Tibial nerve (tissue), 4 donors: ENCODE data around the gene RPUSD1. TPM values are rescaled to one million over a fixed set of nuclear protein-coding genes. Genes with fewer than 3 reads are reported as not detected.
"Not testable (repeated sequence)": the region's sequence is repeated elsewhere in the genome, so short reads cannot be mapped to it uniquely, and the experiment has no call there.

Experiments
- DNase-seq, 2 donors: peaks; one replicate each; pipeline ENCODE4 v3.0.0-alpha.2; 2019; ENCODE audit warnings: low spot score in 2 of 2
- H3K27ac ChIP-seq, 4 donors: fragments of 200-600 bp; sonication (generic) in 3 of 4; one replicate each; pipeline ENCODE4 v1.5.1; 2017 to 2019; ENCODE audit warnings: mild to moderate bottlenecking in 1 of 4
- H3K27me3 ChIP-seq, 2 donors: fragments of 200-600 bp; sonication (generic) in 1 of 2; one replicate each; pipeline versions ENCODE4 v1.5.1 to v1.6.0; 2017 to 2019
- H3K36me3 ChIP-seq, 3 donors: fragments of 200-600 bp; sonication (generic); one replicate each; pipeline ENCODE4 v1.5.1; 2018 to 2019
- H3K4me1 ChIP-seq, 4 donors: fragments of 200-600 bp; sonication (generic) in 3 of 4; one replicate each; pipeline ENCODE4 v1.5.1; 2017 to 2019
- H3K4me3 ChIP-seq, 4 donors: fragments of 200-600 bp; sonication (generic) in 3 of 4; one replicate each; pipeline ENCODE4 v1.5.1; 2017 to 2019; ENCODE audit warnings: mild to moderate bottlenecking in 1 of 4, moderate library complexity in 1 of 4
- H3K9me3 ChIP-seq, 4 donors: fragments of 200-600 bp; sonication (generic) in 3 of 4; one replicate each; pipeline ENCODE4 v1.5.1; 2017 to 2019
- CTCF ChIP-seq, 5 experiments: fragments of 200-600 bp in 3 of 5; fragments of 450-650 bp in 2 of 5; sonication (generic) in 3 of 5; IDR thresholded peaks; one replicate each; pipeline ENCODE4 v1.5.1; 2016 to 2019; ENCODE audit warnings: antibody characterized with exemption in 5 of 5, mild to moderate bottlenecking in 3 of 5, moderate library complexity in 2 of 5
- EP300 ChIP-seq, 2 donors: sonication (generic); formaldehyde crosslinking; IDR thresholded peaks; one replicate each; pipeline ENCODE4 v1.6.1; 2017; ENCODE audit warnings: antibody characterized with exemption in 2 of 2, mild to moderate bottlenecking in 1 of 2
- POLR2A ChIP-seq, 2 donors: fragments of 450-650 bp; IDR thresholded peaks; one replicate each; pipeline ENCODE4 v1.6.1; 2017; ENCODE audit warnings: antibody characterized with exemption in 2 of 2, mild to moderate bottlenecking in 2 of 2, moderate library complexity in 2 of 2
- WGBS, 2 donors: methylation state at CpG; one replicate each; pipeline ENCODE4 v1.1.5; 2018; 5-methylcytosine and 5-hydroxymethylcytosine counted together
- total RNA-seq, 4 donors: library from RNA; depleted of rRNA; stranded (reverse); fragments of >200 nt; gene quantifications; one replicate each; pipeline ENCODE4 v1.1.0, GENCODE V29; 2016

The RPUSD1 gene
- total RNA-seq, 4 donors from 2014 or later: 8.5 to 18.3 (median 12.5) TPM

DNA sequence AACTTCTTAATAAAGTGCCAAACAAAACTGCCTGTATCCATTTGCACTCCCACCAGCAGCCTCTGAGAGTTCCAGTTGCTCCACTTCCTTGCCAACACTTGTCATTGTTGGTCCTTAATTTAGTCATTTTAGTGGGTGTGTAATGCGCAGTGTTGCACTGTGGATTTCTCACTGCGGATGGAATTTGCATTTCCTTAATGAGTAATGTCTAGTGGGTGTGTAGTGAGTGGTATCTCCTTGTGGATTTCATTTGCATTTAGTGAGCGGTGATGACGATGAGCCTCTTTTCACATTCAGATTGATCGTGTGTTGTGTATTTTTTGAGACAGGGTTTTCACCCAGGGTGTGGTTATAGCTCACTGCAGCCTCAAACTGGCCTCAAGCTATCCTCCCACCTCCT, 31.8 kb downstream of the RPUSD1 start:
- Histone ChIP-seq H3K27ac (no peak overlapping the region), H3K9me3 (peaks cover 0 to 8% (median 0%) of the 10 kb centered on the region in 4 donors), H3K36me3 (no peaks in the 10 kb centered on the region), H3K4me1 (no peaks in the 10 kb centered on the region), H3K4me3 (no peak overlapping the region), H3K27me3 (peaks cover 0 to 22% of the 10 kb centered on the region in 2 donors)
- TF ChIP-seq EP300 (IDR thresholded peaks at IDR 0.05): no peak
- TF ChIP-seq POLR2A (IDR thresholded peaks at IDR 0.05): no peak
- no peak for TF ChIP-seq CTCF (IDR thresholded peaks at IDR 0.05)
- no peak for DNase-seq
- 93 to 94% methylated on average over 5 of the region's 5 CpGs for WGBS, 2 donors

- Histone ChIP-seq H3K36me3 (no peaks in the 10 kb centered on the region), H3K27me3 (peaks cover 0 to 23% of the 10 kb centered on the region in 2 donors), H3K9me3 (peaks cover 0 to 8% (median 0%) of the 10 kb centered on the region in 4 donors), H3K27ac (no peak overlapping the region), H3K4me3 (no peak overlapping the region), H3K4me1 (no peaks in the 10 kb centered on the region)
- WGBS, 2 donors: 51 to 64% methylated on average over 11 of the region's 11 CpGs
- DNase-seq: no peak
- TF ChIP-seq POLR2A (IDR thresholded peaks at IDR 0.05): no peak
- TF ChIP-seq CTCF (IDR thresholded peaks at IDR 0.05): no peak
- TF ChIP-seq EP300 (IDR thresholded peaks at IDR 0.05): no peak
These were observed 33.5 kb downstream of the RPUSD1 start for GRCh38 chr16:754656-755055.

GRCh38 chr16:754121-754607, 34.0 kb downstream of the RPUSD1 start:
- WGBS, 2 donors: 83 to 88% methylated on average over 11 of the region's 11 CpGs
- H3K27me3 ChIP-seq: peaks cover 0 to 23% of the 10 kb centered on the region in 2 donors
- not testable (repeated sequence) for H3K4me3 ChIP-seq

DNA sequence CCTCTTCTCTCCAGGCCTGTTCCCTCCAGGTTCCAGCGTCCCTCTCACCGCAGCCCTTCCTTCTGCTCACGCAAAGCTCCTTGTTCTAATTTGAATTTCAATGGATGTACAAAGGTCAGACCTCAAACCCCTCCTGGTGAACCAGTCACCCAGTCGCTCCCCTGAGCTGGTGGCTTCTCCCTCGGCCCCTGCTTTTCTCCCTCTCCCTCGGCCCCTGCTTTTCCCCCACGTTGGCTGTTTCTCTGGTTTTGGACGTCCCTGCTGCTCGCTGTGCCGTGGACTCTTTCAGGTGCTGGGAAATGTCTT, 36.2 kb downstream of the RPUSD1 start:
- peaks cover 0 to 23% of the 10 kb centered on the region in 2 donors for H3K27me3 ChIP-seq
- H3K27ac ChIP-seq: no peak overlapping the region
- no peak overlapping the region for H3K4me3 ChIP-seq
- no peak for DNase-seq
- no peaks in the 10 kb centered on the region for H3K36me3 ChIP-seq
- H3K9me3 ChIP-seq: peaks cover 0 to 7% (median 0%) of the 10 kb centered on the region in 4 donors
- TF ChIP-seq EP300 (IDR thresholded peaks at IDR 0.05) (no peak), POLR2A (IDR thresholded peaks at IDR 0.05) (no peak), CTCF (IDR thresholded peaks at IDR 0.05) (no peak)
- no peaks in the 10 kb centered on the region for H3K4me1 ChIP-seq
- WGBS, 2 donors: 29 to 31% methylated on average over 9 to 10 of the region's 10 CpGs

More at GRCh38 chr16:754121-754607, 34.0 kb downstream of the RPUSD1 start:
- not testable (repeated sequence) for H3K4me1 ChIP-seq, DNase-seq, H3K9me3 ChIP-seq, H3K27ac ChIP-seq, H3K36me3 ChIP-seq

- no peaks in the 10 kb centered on the region for H3K4me1 ChIP-seq
- 59 to 60% methylated on average over 26 to 39 of the region's 39 CpGs for WGBS, 2 donors
- H3K4me3 ChIP-seq: no peak overlapping the region
- no peak for DNase-seq
- H3K9me3 ChIP-seq: peaks cover 0 to 2% (median 0%) of the 10 kb centered on the region in 4 donors
- H3K27ac ChIP-seq: no peak overlapping the region
- H3K27me3 ChIP-seq: peaks cover 0 to 23% of the 10 kb centered on the region in 2 donors
- TF ChIP-seq POLR2A (IDR thresholded peaks at IDR 0.05) (no peak), EP300 (IDR thresholded peaks at IDR 0.05) (no peak), CTCF (IDR thresholded peaks at IDR 0.05) (no peak)
- no peaks in the 10 kb centered on the region for H3K36me3 ChIP-seq
These were observed 36.8 kb downstream of the RPUSD1 start for GRCh38 chr16:751152-752006.
